ENCODE measurements around the gene HS3ST5. TPM values are rescaled to one million over a fixed set of nuclear protein-coding genes. Genes with fewer than 3 reads are reported as not detected.

Gene HS3ST5
- total RNA-seq, 1 donor from 2014 or later, result not detected

GRCh38 chr6:114346451-114346850 is 3.6 kb upstream of the HS3ST5 start:
- DNase-seq (no peak), ATAC-seq (ENCODE audit: low read depth) (no peak)
- ChIA-PET CTCF (no interaction called here), POLR2A (no interaction called here)
- no peak overlapping the region for H3K4me3 Mint-ChIP-seq
- no peaks in the 10 kb centered on the region for H3K9me3 Mint-ChIP-seq
- no peaks in the 10 kb centered on the region for H3K36me3 Mint-ChIP-seq (ENCODE audit: low read depth)
- TF ChIP-seq CTCF (IDR thresholded peaks at IDR 0.05), result no peak
- H3K27ac Mint-ChIP-seq, result no peak overlapping the region
- intact Hi-C loops (cut with micrococcal nuclease), result no loop called here
- peaks cover 21% of the 10 kb centered on the region for H3K27me3 Mint-ChIP-seq
- peaks cover 7% of the 10 kb centered on the region for H3K4me1 Mint-ChIP-seq

- Mint-ChIP-seq H3K4me1 (peaks cover 8% of the 10 kb centered on the region), H3K4me3 (no peak overlapping the region), H3K36me3 (ENCODE audit: low read depth) (no peaks in the 10 kb centered on the region), H3K9me3 (no peaks in the 10 kb centered on the region), H3K27me3 (peaks cover 27% of the 10 kb centered on the region), H3K27ac (no peak overlapping the region)
- DNase-seq, result no peak
- intact Hi-C loops (cut with micrococcal nuclease), result no loop called here
- ChIA-PET POLR2A (no interaction called here), CTCF (no interaction called here)
- ATAC-seq (ENCODE audit: low read depth), result no peak
- TF ChIP-seq CTCF (IDR thresholded peaks at IDR 0.05), result no peak
These were observed 2.1 kb upstream of the HS3ST5 start for GRCh38 chr6:114344971-114345275.

GRCh38 chr6:114344246-114344970 is 1.6 kb upstream of the HS3ST5 start:
- intact Hi-C loops (cut with micrococcal nuclease), result no loop called here
- no peak for ATAC-seq (ENCODE audit: low read depth)
- H3K9me3 Mint-ChIP-seq, result no peaks in the 10 kb centered on the region
- no peak overlapping the region for H3K4me3 Mint-ChIP-seq
- no peaks in the 10 kb centered on the region for H3K36me3 Mint-ChIP-seq (ENCODE audit: low read depth)
- CTCF ChIA-PET, result interaction anchor here (0.7 kb wide), 1 partner anchor 154 kb away, joined by 3 read pairs; no protein-coding TSS in a partner anchor
- H3K4me1 Mint-ChIP-seq, result peaks cover 8% of the 10 kb centered on the region
- no peak for DNase-seq
- H3K27ac Mint-ChIP-seq, result no peak overlapping the region
- POLR2A ChIA-PET, result no interaction called here
- peaks cover 29% of the 10 kb centered on the region for H3K27me3 Mint-ChIP-seq
- no peak for TF ChIP-seq CTCF (IDR thresholded peaks at IDR 0.05)

- H3K36me3 Mint-ChIP-seq (ENCODE audit: low read depth), result no peaks in the 10 kb centered on the region
- H3K9me3 Mint-ChIP-seq, result no peaks in the 10 kb centered on the region
- ChIA-PET POLR2A (no interaction called here), CTCF (no interaction called here)
- peaks cover 8% of the 10 kb centered on the region for H3K4me1 Mint-ChIP-seq
- peak overlapping the region; percentile 17 for H3K4me3 Mint-ChIP-seq
- H3K27ac Mint-ChIP-seq, result no peak overlapping the region
- ATAC-seq (ENCODE audit: low read depth) (no peak), DNase-seq (no peak)
- no peak for TF ChIP-seq CTCF (IDR thresholded peaks at IDR 0.05)
- H3K27me3 Mint-ChIP-seq, result peaks cover 29% of the 10 kb centered on the region
- intact Hi-C loops (cut with micrococcal nuclease), result no loop called here
These were observed 940 bp upstream of the HS3ST5 start for GRCh38 chr6:114343782-114344144.

GRCh38 chr6:114342086-114342825 is 567 bp downstream of the HS3ST5 start:
- intact Hi-C loops (cut with micrococcal nuclease), result no loop called here
- ChIA-PET CTCF (no interaction called here), POLR2A (no interaction called here)
- no peak for TF ChIP-seq CTCF (IDR thresholded peaks at IDR 0.05)
- H3K27me3 Mint-ChIP-seq, result peaks cover 29% of the 10 kb centered on the region
- no peak overlapping the region for H3K27ac Mint-ChIP-seq
- H3K4me3 Mint-ChIP-seq, result no peak overlapping the region
- no peak for ATAC-seq (ENCODE audit: low read depth)
- no peaks in the 10 kb centered on the region for H3K9me3 Mint-ChIP-seq
- H3K36me3 Mint-ChIP-seq (ENCODE audit: low read depth), result no peaks in the 10 kb centered on the region
- peaks cover 8% of the 10 kb centered on the region for H3K4me1 Mint-ChIP-seq
- DNase-seq, result no peak
